H1 (cell line): ENCODE results near the gene VWA5B2. TPM values are rescaled to one million over a fixed set of nuclear protein-coding genes. Genes with fewer than 3 reads are reported as not detected.

Experiments
- CTCF ChIA-PET: fragments of 300-600 bp; sonication (Branson Sonifier 250); formaldehyde crosslinking; loops from one replicate; lab custom pipeline; 2021; ENCODE audit not compliant: partially characterized antibody; lab: Charles Lee
- POLR2A ChIA-PET: fragments of 300-600 bp; sonication (Branson Sonifier 250); formaldehyde crosslinking; loops from one replicate; lab custom pipeline; 2021; ENCODE audit warnings: inconsistent platforms; ENCODE audit not compliant: partially characterized antibody; lab: Charles Lee
- DNase-seq, 2 experiments: peaks; one replicate each; pipeline versions ENCODE4 v3.0.0 to v3.0.0-alpha.2; 2010 to 2022; ENCODE audit warnings: low spot score in 2 of 2, low read depth in 1 of 2, mixed read lengths in 1 of 2
- FAIRE-seq: peaks from 2 replicates; lab custom pipeline; 2011; peaks lifted over from hg19 to GRCh38; lab: Jason Lieb, UNC
- H2AFZ ChIP-seq: 2 replicates; pipeline ENCODE4 v1.8.1; 2012; ENCODE audit warnings: low read length, inconsistent platforms
- H2AK5ac ChIP-seq: 2 replicates; pipeline ENCODE4 v1.6.1; 2013; ENCODE audit warnings: low read depth, low read length
- H2BK120ac ChIP-seq: replicated peaks from 2 replicates; pipeline ENCODE3; 2013; ENCODE audit warnings: low read depth, low read length, inconsistent platforms
- H2BK12ac ChIP-seq: 2 replicates; pipeline ENCODE4 v1.6.1; 2013; ENCODE audit warnings: low read depth, low read length
- H2BK15ac ChIP-seq: 2 replicates; pipeline ENCODE4 v1.6.1; 2013; ENCODE audit warnings: low read length
- H2BK20ac ChIP-seq: 2 replicates; pipeline ENCODE4 v1.6.1; 2013; ENCODE audit warnings: low read length
- H2BK5ac ChIP-seq: 2 replicates; pipeline ENCODE4 v1.6.1; 2013; ENCODE audit warnings: low read depth, low read length
- H3K14ac ChIP-seq: 2 replicates; pipeline ENCODE4 v1.6.1; 2013; ENCODE audit warnings: inconsistent platforms; ENCODE audit not compliant: insufficient read length
- H3K18ac ChIP-seq: 2 replicates; pipeline ENCODE4 v1.6.1; 2013; ENCODE audit warnings: low read length; ENCODE audit errors: extremely low read depth
- H3K23ac ChIP-seq: 2 replicates; pipeline ENCODE4 v1.6.1; 2013; ENCODE audit warnings: inconsistent platforms; ENCODE audit not compliant: insufficient read length
- H3K23me2 ChIP-seq: 2 replicates; pipeline ENCODE4 v1.6.1; 2013; ENCODE audit warnings: low read depth, low read length
- H3K27ac ChIP-seq: 2 replicates; pipeline ENCODE4 v1.6.1; 2011; ENCODE audit warnings: low read depth, low read length, inconsistent platforms
- H3K27me3 ChIP-seq, 4 experiments: replicated peaks in 1 of 4; 1 replicate in 1 of 4; 2 replicates in 3 of 4; pipeline versions ENCODE4 v1.6.1 to v1.8.1; 2011 to 2013; ENCODE audit warnings: low read length in 3 of 4, mild to moderate bottlenecking in 3 of 4, inconsistent platforms in 2 of 4, mixed read lengths in 2 of 4, moderate library complexity in 1 of 4; ENCODE audit not compliant: control insufficient read depth in 3 of 4, insufficient read depth in 3 of 4; ENCODE audit errors: extremely low read depth in 1 of 4
- H3K36me3 ChIP-seq, 4 experiments: 2 replicates each; pipeline versions ENCODE4 v1.6.1 to v1.8.1; 2011 to 2013; ENCODE audit warnings: mild to moderate bottlenecking in 4 of 4, low read length in 3 of 4, moderate library complexity in 2 of 4, control low read depth in 1 of 4, inconsistent platforms in 1 of 4; ENCODE audit not compliant: insufficient read depth in 4 of 4, control insufficient read depth in 2 of 4
- H3K4ac ChIP-seq: replicated peaks from 2 replicates; pipeline ENCODE3; 2013; ENCODE audit warnings: low read length, low read depth, mixed read lengths, inconsistent platforms; ENCODE audit not compliant: insufficient read length
- H3K4me1 ChIP-seq, 4 experiments: replicated peaks in 1 of 4; 1 replicate in 1 of 4; 2 replicates in 3 of 4; pipeline versions ENCODE4 v1.6.1 to v1.8.1; 2011 to 2013; ENCODE audit warnings: low read length in 3 of 4, inconsistent platforms in 2 of 4, mixed read lengths in 1 of 4; ENCODE audit not compliant: insufficient read depth in 4 of 4, control insufficient read depth in 3 of 4
- H3K4me2 ChIP-seq, 2 experiments: 2 replicates each; pipeline versions ENCODE4 v1.6.1 to v1.8.1; 2011 to 2013; ENCODE audit warnings: low read depth in 2 of 2, low read length in 2 of 2, control low read depth in 1 of 2, inconsistent platforms in 1 of 2, mild to moderate bottlenecking in 1 of 2; ENCODE audit not compliant: insufficient read depth in 1 of 2
- H3K4me3 ChIP-seq, 4 experiments: fragments of 200-600, 300-600 bp in 1 of 4; sonication (generic), shearing (Covaris generic), sonication (Bioruptor Twin) in 1 of 4; 2 replicates each; pipeline versions ENCODE4 v1.5.1 to v1.8.1; 2011 to 2016; ENCODE audit warnings: low read length in 4 of 4, low read depth in 3 of 4, control low read depth in 2 of 4, inconsistent platforms in 2 of 4, mild to moderate bottlenecking in 2 of 4, mixed read lengths in 1 of 4, moderate library complexity in 1 of 4; ENCODE audit not compliant: insufficient read depth in 2 of 4; ENCODE audit errors: extremely low read depth in 1 of 4
- H3K56ac ChIP-seq: replicated peaks from 2 replicates; pipeline ENCODE3; 2013; ENCODE audit warnings: low read depth, mild to moderate bottlenecking, mixed read lengths, low read length, inconsistent platforms; ENCODE audit not compliant: insufficient read length
- H3K79me1 ChIP-seq: 2 replicates; pipeline ENCODE4 v1.6.1; 2013; ENCODE audit warnings: low read depth, low read length, control low read depth
- H3K79me2 ChIP-seq, 2 experiments: 2 replicates each; pipeline versions ENCODE4 v1.6.1 to v1.8.1; 2012 to 2013; ENCODE audit warnings: low read length in 2 of 2, mild to moderate bottlenecking in 2 of 2, inconsistent platforms in 1 of 2; ENCODE audit not compliant: insufficient read depth in 2 of 2, control insufficient read depth in 1 of 2
- H3K9ac ChIP-seq, 4 experiments: replicated peaks in 1 of 4; 1 replicate in 1 of 4; 2 replicates in 3 of 4; pipeline versions ENCODE4 v1.6.1 to v1.8.1; 2011 to 2013; ENCODE audit warnings: low read depth in 3 of 4, low read length in 3 of 4, control low read depth in 2 of 4, mild to moderate bottlenecking in 2 of 4, moderate library complexity in 2 of 4, inconsistent platforms in 1 of 4; ENCODE audit errors: extremely low read depth in 1 of 4
- H3K9me3 ChIP-seq, 2 experiments: 2 replicates each; pipeline versions ENCODE4 v1.6.1 to v1.8.1; 2012 to 2013; ENCODE audit warnings: mild to moderate bottlenecking in 2 of 2, moderate library complexity in 2 of 2, control low read depth in 1 of 2, inconsistent platforms in 1 of 2, low read depth in 1 of 2, low read length in 1 of 2, mixed read lengths in 1 of 2; ENCODE audit not compliant: insufficient read depth in 2 of 2
- H4K20me1 ChIP-seq, 2 experiments: replicated peaks in 1 of 2; 2 replicates each; pipeline versions ENCODE3 to v1.8.1; 2011 to 2013; ENCODE audit warnings: inconsistent platforms in 2 of 2, low read length in 2 of 2, mild to moderate bottlenecking in 1 of 2; ENCODE audit not compliant: insufficient read depth in 2 of 2, control insufficient read depth in 1 of 2
- H4K5ac ChIP-seq: 2 replicates; pipeline ENCODE4 v1.6.1; 2013; ENCODE audit warnings: low read length, low read depth, mixed read lengths, inconsistent platforms; ENCODE audit not compliant: insufficient read length
- H4K8ac ChIP-seq: 2 replicates; pipeline ENCODE4 v1.8.0; 2013; ENCODE audit warnings: mild to moderate bottlenecking, moderate library complexity, low read length, inconsistent platforms; ENCODE audit not compliant: insufficient read depth; ENCODE audit errors: extremely low read depth
- H4K91ac ChIP-seq: replicated peaks from 2 replicates; pipeline ENCODE3; 2013; ENCODE audit warnings: low read length, mixed read lengths, inconsistent platforms; ENCODE audit not compliant: insufficient read length
- CBX5 ChIP-seq: fragments of 300-800, 300-1000 bp; sonication (generic); IDR thresholded peaks from 2 replicates; pipeline ENCODE4 v1.7.1; 2016; ENCODE audit warnings: antibody characterized with exemption, low read length, low read depth
- E2F6 ChIP-seq: IDR thresholded peaks from 2 replicates; pipeline ENCODE4 v1.6.1; 2012; ENCODE audit warnings: inconsistent platforms
- KDM4A ChIP-seq: IDR thresholded peaks from one replicate; pipeline ENCODE4 v1.7.1; 2012; ENCODE audit warnings: low read depth, mild to moderate bottlenecking, moderate library complexity, low read length, inconsistent platforms; ENCODE audit not compliant: severe bottlenecking
- SP1 ChIP-seq: IDR thresholded peaks from 2 replicates; pipeline ENCODE4 v1.6.1; 2011; ENCODE audit warnings: low read depth, low read length
- SUZ12 ChIP-seq: fragments of 200-600 bp; sonication (generic); IDR thresholded peaks from 2 replicates; pipeline ENCODE4 v1.6.1; 2012; ENCODE audit warnings: mild to moderate bottlenecking, inconsistent platforms, low read length, moderate library complexity, mixed read lengths
- WGBS, 2 experiments: shearing (Covaris generic) in 1 of 2; methylation state at CpG; one replicate each; pipeline versions ENCODE4 v1.1.6 to v1.1.7; 2013 to 2015; ENCODE audit warnings: low lambda C conversion rate in 2 of 2, mixed read lengths in 2 of 2, inconsistent platforms in 1 of 2, low coverage in 1 of 2, missing lambda C conversion rate in 1 of 2; ENCODE audit not compliant: insufficient replicate concordance in 2 of 2, insufficient coverage in 1 of 2, insufficient read length in 1 of 2; ENCODE audit errors: extremely low coverage in 1 of 2, missing lambda C conversion rate in 1 of 2; 5-methylcytosine and 5-hydroxymethylcytosine counted together
- polyA plus RNA-seq, 7 experiments: library from polyadenylated mRNA; depleted of rRNA in 3 of 7; stranded (reverse) in 5 of 7; unstranded in 2 of 7; fragments of >200 nt in 5 of 7; fragments of 200-250 nt in 2 of 7; gene quantifications; 1 replicate in 5 of 7; 2 replicates in 1 of 7; 4 replicates in 1 of 7; pipeline versions ENCODE4 v1.2.1 to v1.2.3, GENCODE V29; 2011 to 2013; ENCODE audit warnings: missing spikeins in 2 of 7, mixed read lengths in 2 of 7
- total RNA-seq: library from RNA; stranded (reverse); fragmentation: NEBNext Ultra II Directional; extraction: Animal tissue kit (Norgen Biotek cat#: 25700); gene quantifications from 2 replicates; pipeline ENCODE4 v1.2.1, GENCODE V29; 2021

VWA5B2 gene
- total and polyA plus RNA-seq, 2 of the 8 experiments (the other 6 are each of a cell fraction or from before 2014, with no cell fraction given) = 0.53 to 0.56 TPM

GRCh38 chr3:184237211-184237610 is 7.8 kb downstream of the VWA5B2 start:
- POLR2A ChIA-PET = interaction anchor here (1.0 to 1.7 kb wide), 3 partner anchors 9 to 23 kb away, joined by 5 to 8 read pairs (median 7); partner anchors contain the start of gene EEF1AKMT4
- TF ChIP-seq SP1 (no peak), SUZ12 (no peak), CBX5 (no peak), KDM4A (no peak), E2F6 (no peak)
- Histone ChIP-seq H2BK20ac (no peak overlapping the region), H3K27ac (no peak overlapping the region), H2BK120ac (no peak overlapping the region), H3K4me2 (no peak overlapping the region), H4K8ac (no peak overlapping the region), H2BK5ac (no peak overlapping the region), H3K79me2 (no peaks in the 10 kb centered on the region), H2AK5ac (no peak overlapping the region), H4K91ac (no peak overlapping the region), H3K18ac (no peak overlapping the region), H3K4me3 (no peak overlapping the region), H4K20me1 (peaks cover 8 to 16% of the 10 kb centered on the region in 2 experiments), H3K36me3 (peaks cover 0 to under 1% (median 0%) of the 10 kb centered on the region in 4 experiments; a peak in 2 of 8 replicates), H2BK15ac (no peak overlapping the region; the same call in 1 of the 2 replicates), H3K27me3 (peaks cover 0 to 14% (median 9%) of the 10 kb centered on the region in 4 experiments; a peak in 5 of 7 replicates), H3K9me3 (no peaks in the 10 kb centered on the region), H3K9ac (no peak overlapping the region), H3K56ac (no peak overlapping the region), H2BK12ac (0 out of 2 replicates have a peak overlapping the region, but pooled peaks have one; percentile 55), H2AFZ (no peak overlapping the region), H3K4ac (no peak overlapping the region), H3K23me2 (no peaks in the 10 kb centered on the region; the same call in 1 of the 2 replicates), H3K23ac (no peak overlapping the region), H4K5ac (no peak overlapping the region), H3K79me1 (no peaks in the 10 kb centered on the region), H3K4me1 (peaks cover 0 to 5% (median 1%) of the 10 kb centered on the region in 4 experiments; a peak in 4 of 7 replicates), H3K14ac (no peak overlapping the region)
- WGBS, 2 experiments = 86% methylated on average over 6 of the region's 7 CpGs; no CpG with 5 or more reads in 1 of the 2 experiments
- CTCF ChIA-PET = interaction anchor here (0.6 to 8.9 kb wide), 14 partner anchors 9 to 333 kb away, joined by 3 to 183 read pairs (median 4); partner anchors contain the start of genes CAMK2N2, EEF1AKMT4 and VWA5B2
- DNase-seq = no peak
- no peak for FAIRE-seq
